Measurements from ENCODE around the gene SNX1. TPM values are rescaled to one million over a fixed set of nuclear protein-coding genes. Genes with fewer than 3 reads are reported as not detected.
"Not testable (repeated sequence)": the region's sequence is repeated elsewhere in the genome, so short reads cannot be mapped to it uniquely, and the experiment has no call there.

Gene SNX1
- polyA plus RNA-seq, 3 donors from 2014 or later = 59.4 to 83.6 (median 82.2) TPM

DNA sequence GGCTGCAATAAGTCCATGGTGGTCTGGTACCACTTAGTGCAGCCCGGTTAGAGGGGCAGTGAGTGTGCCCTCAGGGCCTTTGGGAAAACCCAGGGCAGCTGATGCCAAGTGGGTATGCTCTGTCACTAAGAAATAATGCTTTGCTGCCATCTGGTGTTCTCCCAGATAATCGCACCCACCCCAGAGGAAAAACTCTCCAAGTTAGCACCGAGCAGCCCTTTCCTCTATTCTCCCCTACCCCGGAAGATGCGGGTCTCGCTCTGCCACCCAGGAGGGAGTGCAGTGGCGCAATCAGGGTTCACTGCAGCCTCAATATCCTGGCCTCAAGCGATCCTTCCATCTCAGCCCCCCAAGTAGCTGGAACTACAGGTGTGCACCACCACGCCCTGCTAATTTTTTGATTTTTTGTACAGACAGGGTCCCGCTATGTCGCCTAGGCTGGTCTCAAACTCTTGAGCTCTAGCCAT, 28.2 kb upstream of the SNX1 start:
- DNase-seq = peak; percentile 59 to 71 (median 68)
- peaks cover 0 to 4% (median 0%) of the 10 kb centered on the region in 3 donors for H3K36me3 Mint-ChIP-seq
- H3K27ac Mint-ChIP-seq = peak overlapping the region in 1 of 6 donors; percentile 0
- peaks cover 8 to 12% of the 10 kb centered on the region in 2 donors for H3K4me1 Mint-ChIP-seq
- no peak overlapping the region for H3K4me3 Mint-ChIP-seq
- no peaks in the 10 kb centered on the region for H3K9me3 Mint-ChIP-seq
- H3K27me3 Mint-ChIP-seq (ENCODE audit: low read depth in 3 of 3) = no peaks in the 10 kb centered on the region

DNA sequence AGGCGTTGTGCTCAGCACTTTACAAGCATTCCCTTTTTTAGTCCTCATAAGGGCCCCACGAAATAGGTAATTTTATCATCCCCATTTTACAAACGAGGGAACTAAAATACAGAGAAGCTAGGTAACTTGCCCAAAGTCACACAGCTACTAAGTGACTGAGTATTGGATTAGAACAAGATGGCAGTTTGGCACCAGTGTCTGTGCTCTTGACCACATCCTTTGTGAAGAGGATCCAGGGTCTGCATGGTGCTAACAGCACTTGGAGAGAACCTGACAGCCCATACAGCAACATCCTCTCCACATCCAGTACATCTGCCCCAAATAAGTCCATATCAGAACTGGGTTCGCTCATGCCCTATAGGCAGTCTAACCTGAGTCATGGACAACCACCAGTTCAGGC, 27.6 kb upstream of the SNX1 start:
- peaks cover 8 to 12% of the 10 kb centered on the region in 2 donors for H3K4me1 Mint-ChIP-seq
- no peak overlapping the region for H3K27ac Mint-ChIP-seq
- DNase-seq = no peak
- peaks cover 0 to 4% (median 0%) of the 10 kb centered on the region in 3 donors for H3K36me3 Mint-ChIP-seq
- H3K4me3 Mint-ChIP-seq = no peak overlapping the region
- no peaks in the 10 kb centered on the region for H3K27me3 Mint-ChIP-seq (ENCODE audit: low read depth in 3 of 3)
- no peaks in the 10 kb centered on the region for H3K9me3 Mint-ChIP-seq

DNA sequence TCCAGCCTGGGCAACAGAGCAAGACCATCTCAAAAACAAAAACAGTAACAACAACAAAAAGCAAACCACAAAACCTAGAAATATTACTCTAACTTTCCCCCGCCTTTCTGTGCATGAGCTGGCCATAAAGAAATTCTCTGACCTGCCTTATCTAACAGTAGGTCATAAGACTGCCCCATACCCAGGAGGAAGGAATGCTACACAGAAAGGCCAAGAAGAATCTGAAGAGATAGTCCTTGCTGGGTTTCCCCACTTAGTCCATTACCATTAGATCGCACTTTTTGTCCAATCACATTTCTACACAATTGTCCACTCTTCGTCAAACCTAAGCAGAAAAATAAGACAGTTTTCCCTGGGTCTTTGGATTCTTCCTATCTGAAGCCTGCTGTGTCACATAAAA, 25.7 kb upstream of the SNX1 start:
- Mint-ChIP-seq H3K27ac (no peak overlapping the region), H3K4me1 (peaks cover 8 to 12% of the 10 kb centered on the region in 2 donors), H3K9me3 (no peaks in the 10 kb centered on the region), H3K27me3 (ENCODE audit: low read depth in 3 of 3) (no peaks in the 10 kb centered on the region), H3K36me3 (peaks cover 0 to 9% (median 6%) of the 10 kb centered on the region in 3 donors), H3K4me3 (no peak overlapping the region)
- DNase-seq = no peak

DNA sequence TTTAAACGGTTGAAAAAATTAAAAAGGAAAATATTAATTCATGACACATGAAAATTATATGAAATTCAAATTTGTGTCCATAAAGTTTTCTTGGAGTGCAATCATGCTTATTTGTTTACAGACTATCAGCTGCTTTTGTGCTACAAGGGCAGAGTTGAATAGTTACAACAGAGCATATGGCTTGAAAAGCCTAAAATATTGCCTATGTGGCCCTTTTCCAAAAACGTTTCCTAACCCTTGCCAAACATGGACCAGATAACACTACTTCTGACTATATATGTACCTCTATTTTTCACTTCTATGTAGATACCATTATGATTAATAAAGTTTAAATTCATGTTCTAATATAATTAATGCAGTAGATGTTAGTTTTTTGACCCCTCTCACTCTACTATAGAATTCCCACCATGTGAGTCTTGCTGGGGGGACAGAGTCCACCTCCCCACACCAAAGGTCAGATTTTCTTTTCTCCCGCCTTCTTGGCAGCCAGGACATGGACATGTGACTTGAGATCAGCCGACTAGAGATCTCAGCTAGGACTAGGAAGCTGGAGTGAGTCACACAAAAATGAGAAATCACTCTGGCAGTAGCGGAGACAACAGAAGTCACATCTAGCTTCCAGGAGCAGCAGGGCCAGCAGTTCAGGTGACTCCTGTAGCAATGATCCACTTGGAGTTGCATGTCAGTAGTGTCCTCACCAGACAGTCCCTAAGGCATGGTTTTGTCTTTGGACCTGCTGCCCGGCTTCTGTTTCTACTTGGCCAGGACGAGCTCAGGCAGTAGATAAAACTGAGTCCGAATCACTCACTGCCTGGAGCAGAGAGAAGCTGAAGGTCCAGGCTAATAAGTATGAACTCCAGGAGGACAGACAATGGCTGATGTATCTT, 24.6 kb upstream of the SNX1 start:
- peak overlapping the region in 1 of 6 donors; percentile 68 for H3K27ac Mint-ChIP-seq
- no peaks in the 10 kb centered on the region for H3K9me3 Mint-ChIP-seq
- H3K4me3 Mint-ChIP-seq = no peak overlapping the region
- peaks cover 3 to 10% (median 9%) of the 10 kb centered on the region in 3 donors for H3K36me3 Mint-ChIP-seq
- H3K4me1 Mint-ChIP-seq = peaks cover 10 to 15% of the 10 kb centered on the region in 2 donors
- no peak for DNase-seq
- peaks cover 0 to 2% (median 0%) of the 10 kb centered on the region in 3 donors for H3K27me3 Mint-ChIP-seq (ENCODE audit: low read depth in 3 of 3)

DNA sequence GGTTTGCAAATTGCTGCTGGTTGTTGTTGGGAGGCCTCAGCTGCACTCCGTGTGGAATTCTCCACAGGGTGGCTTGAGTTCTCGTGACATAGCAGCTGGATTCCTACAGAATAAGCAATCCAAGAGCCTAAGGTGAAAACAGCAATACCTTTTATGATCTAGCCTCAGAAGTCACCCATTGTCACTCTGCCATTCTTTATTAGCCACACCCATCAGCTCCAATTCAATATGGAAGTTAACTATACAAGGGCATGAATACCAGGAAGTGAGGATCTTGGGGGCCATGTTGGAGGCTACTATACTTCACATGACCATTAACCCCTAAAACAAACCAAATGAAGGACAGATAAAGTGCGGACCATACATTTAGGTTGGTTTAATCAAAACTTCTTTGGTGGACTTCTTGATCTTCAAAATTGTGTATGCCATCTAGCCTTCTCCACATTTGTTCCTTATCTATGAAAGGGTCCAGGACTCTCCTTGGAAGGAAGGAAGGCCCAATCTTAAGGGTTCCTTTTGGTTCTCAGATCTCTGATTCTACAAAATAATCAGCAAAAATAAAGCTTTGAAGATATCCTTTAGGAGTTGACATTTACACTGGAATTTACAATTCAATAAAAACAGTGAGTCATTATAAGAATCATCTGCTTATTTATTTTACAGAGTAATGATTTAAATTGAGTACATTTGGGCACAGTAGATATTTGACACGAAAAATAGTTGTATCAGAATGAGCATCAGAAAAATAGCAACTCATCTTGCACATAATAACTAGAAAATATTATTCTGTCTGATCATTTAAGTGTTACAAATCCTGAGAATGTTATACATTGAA, 23.6 kb upstream of the SNX1 start:
- no peaks in the 10 kb centered on the region for H3K9me3 Mint-ChIP-seq
- H3K27me3 Mint-ChIP-seq (ENCODE audit: low read depth in 3 of 3) = peaks cover 0 to 2% (median 0%) of the 10 kb centered on the region in 3 donors
- H3K4me3 Mint-ChIP-seq = no peak overlapping the region
- H3K27ac Mint-ChIP-seq = no peak overlapping the region
- DNase-seq = no peak
- H3K4me1 Mint-ChIP-seq = peaks cover 10 to 17% of the 10 kb centered on the region in 2 donors
- H3K36me3 Mint-ChIP-seq = peaks cover 4 to 11% (median 9%) of the 10 kb centered on the region in 3 donors

DNA sequence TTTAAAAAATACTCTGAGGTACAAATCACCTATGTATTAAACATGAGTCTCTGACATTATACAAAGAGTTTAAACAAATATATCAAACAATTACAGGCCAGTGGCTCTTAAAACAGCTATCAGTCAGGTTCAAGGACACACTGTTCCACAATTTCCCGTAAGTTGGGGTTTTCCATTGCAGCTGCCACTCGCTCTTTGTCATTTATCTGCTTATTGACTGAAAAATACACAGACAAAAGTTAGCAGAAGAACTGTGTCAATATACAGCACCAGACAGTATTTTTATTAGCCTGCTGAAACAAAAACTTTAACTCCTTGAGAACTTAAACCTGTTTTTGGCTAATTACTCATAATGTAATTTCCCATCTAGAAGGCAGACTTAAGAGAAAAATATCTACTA, 23.0 kb upstream of the SNX1 start:
- Mint-ChIP-seq H3K36me3 (peaks cover 4 to 13% (median 11%) of the 10 kb centered on the region in 3 donors), H3K27me3 (ENCODE audit: low read depth in 3 of 3) (peaks cover 0 to 2% (median 0%) of the 10 kb centered on the region in 3 donors), H3K27ac (no peak overlapping the region), H3K4me1 (peaks cover 7 to 12% of the 10 kb centered on the region in 2 donors), H3K9me3 (no peaks in the 10 kb centered on the region), H3K4me3 (no peak overlapping the region)
- DNase-seq = no peak

DNA sequence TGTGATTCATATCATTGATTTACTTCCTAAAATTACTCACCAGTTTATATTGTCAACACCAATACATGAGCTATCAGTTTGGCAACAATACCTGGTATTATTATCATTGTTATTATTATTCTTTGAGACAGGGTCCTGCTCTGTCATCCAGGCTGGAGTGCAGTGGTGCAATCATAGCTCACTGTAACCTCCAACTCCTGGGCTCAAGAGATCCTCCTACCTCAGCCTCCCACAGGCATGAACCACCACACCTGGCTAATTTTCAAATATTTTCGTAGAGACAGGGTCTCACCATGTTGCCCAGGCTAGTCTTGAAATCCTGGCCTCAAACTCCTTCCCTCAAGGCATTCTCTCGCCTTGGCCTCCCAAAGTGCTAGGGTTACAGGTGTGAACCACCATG, 22.3 kb upstream of the SNX1 start:
- not testable (repeated sequence) for DNase-seq; H3K4me1 Mint-ChIP-seq; H3K27me3 Mint-ChIP-seq (ENCODE audit: low read depth in 3 of 3); H3K27ac Mint-ChIP-seq; H3K9me3 Mint-ChIP-seq; H3K4me3 Mint-ChIP-seq
- H3K36me3 Mint-ChIP-seq = peaks cover 4 to 13% (median 11%) of the 10 kb centered on the region in 3 donors

DNA sequence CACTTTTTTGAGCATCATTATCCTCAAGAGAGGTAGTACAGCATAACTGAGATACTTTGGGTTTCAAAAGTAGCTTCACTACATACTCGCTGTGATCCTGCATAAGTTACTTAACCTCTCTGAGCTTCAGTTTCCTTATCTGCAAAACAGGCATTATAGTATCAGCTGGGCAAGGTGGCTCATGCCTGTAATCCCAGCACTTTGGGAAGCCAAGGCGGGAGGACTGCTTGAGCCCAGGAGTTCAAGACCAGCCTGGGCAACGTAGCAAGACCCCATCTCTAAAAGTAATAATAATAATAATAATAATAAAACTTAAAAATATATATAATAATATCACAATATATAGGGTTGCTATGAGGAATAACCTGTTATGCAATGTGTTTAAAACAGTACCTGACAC, 13.0 kb upstream of the SNX1 start:
- Mint-ChIP-seq H3K9me3 (no peaks in the 10 kb centered on the region), H3K4me1 (no peaks in the 10 kb centered on the region), H3K27me3 (ENCODE audit: low read depth in 3 of 3) (peaks cover 0 to 2% (median 0%) of the 10 kb centered on the region in 3 donors), H3K36me3 (peaks cover 1 to 10% (median 4%) of the 10 kb centered on the region in 3 donors), H3K4me3 (no peak overlapping the region), H3K27ac (no peak overlapping the region)
- DNase-seq = no peak

DNA sequence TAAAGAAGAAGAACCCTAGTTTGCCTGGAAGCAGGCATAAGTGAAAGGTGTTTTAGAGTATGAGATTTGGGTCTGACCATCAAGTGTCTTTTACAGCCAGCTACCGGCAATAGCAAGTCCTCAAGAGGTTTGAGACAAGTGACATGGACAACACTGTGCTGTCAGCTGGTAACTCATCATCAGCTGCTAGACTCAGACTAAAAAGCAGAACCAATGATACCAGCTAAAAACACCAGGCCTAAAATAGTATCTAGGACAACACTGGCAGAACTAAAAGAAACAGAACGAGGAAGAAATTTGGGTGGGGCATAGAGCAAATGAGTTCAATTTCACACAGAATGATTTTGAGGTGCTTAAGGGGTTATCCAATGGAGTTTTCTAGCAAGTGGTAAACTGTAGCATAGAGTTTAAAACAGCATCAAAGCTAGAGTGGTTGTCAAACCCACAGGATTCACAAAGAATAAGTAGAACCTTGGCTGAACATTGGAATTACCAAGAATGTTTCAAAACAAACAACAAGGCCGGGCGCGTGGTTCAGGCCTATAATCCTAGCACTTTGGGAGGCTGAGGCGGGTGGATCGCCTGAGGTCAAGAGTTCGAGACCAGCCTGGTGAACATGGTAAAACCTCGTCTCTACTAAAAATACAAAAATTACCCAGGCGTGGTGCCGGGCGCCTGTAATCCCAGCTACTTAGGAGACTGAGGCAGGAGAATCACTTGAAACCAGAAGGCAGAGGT, 6.1 kb upstream of the SNX1 start:
- Mint-ChIP-seq H3K27ac (no peak overlapping the region), H3K4me3 (no peak overlapping the region)

DNA sequence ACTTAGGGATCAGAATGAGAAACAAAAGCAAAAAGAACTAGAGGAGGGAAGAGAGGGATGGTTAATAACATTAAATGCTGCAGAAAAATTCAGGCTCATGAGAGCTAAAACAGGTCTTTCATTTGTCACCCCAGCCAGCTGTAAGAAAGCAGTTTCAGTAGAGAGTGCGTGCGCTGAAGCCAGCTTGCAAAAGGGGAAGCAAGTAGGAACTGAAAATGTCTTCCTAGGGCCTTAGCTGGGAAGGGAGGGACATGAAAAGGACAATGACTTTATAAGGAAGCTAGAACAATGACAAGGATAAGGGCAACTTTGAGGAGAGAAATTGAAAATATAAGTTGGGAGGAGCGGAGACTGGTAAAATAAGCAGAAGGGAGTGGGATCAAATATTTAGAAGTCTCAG, 5.3 kb upstream of the SNX1 start:
- Mint-ChIP-seq H3K4me3 (no peak overlapping the region), H3K27me3 (ENCODE audit: low read depth in 3 of 3) (peaks cover 2 to 12% (median 8%) of the 10 kb centered on the region in 3 donors), H3K36me3 (peaks cover 5 to 12% (median 6%) of the 10 kb centered on the region in 3 donors), H3K27ac (peak overlapping the region in 2 of 6 donors; percentile 3 to 25), H3K4me1 (peaks cover 40 to 44% of the 10 kb centered on the region in 2 donors), H3K9me3 (no peaks in the 10 kb centered on the region)
- no peak for DNase-seq

More for the DNA sequence above, 6.1 kb upstream of the SNX1 start:
- Mint-ChIP-seq H3K36me3 (peaks cover 5 to 12% (median 6%) of the 10 kb centered on the region in 3 donors), H3K27me3 (ENCODE audit: low read depth in 3 of 3) (peaks cover 0 to 13% (median 8%) of the 10 kb centered on the region in 3 donors), H3K4me1 (peaks cover 32 to 36% of the 10 kb centered on the region in 2 donors), H3K9me3 (no peaks in the 10 kb centered on the region)
- DNase-seq = no peak

DNA sequence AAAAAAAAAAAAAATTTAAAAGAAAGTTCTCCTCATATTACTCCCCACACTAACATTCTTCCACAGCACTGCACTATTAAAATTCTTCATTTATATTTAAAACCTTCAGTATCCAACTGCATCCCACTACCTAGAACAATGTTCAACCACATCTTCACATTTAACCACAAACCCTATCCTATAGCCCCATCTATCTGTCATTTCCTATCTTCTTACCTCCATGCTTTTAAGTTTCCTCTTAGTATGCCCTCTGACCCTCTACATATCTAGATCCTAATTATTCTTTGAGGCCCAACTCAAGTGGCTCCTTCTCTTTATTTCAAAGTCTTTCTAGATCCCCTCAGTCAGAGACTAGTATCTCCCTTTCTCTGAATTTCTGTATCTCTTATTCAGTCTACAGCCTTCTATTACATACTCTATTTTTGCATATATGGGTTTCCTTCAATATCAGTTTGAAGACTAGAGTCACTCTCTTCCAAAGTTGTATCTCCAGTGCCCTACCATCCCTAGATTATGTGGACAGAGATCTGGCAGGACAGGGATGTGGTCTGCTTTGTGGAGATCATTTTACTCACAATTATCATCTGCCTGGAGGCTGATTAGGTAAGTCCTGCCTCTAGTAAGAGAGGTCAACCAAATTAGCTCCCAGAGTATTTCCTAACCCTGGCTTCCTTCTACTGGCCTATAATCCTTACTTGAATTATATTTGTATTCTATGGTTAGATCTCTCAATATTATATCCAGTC, 3.5 kb upstream of the SNX1 start:
- Mint-ChIP-seq H3K4me3 (peak overlapping the region; percentile 93 to 100 (median 99)), H3K27me3 (ENCODE audit: low read depth in 3 of 3) (peaks cover 10 to 19% (median 11%) of the 10 kb centered on the region in 3 donors), H3K27ac (peak overlapping the region; percentile 95 to 99 (median 98))

DNA sequence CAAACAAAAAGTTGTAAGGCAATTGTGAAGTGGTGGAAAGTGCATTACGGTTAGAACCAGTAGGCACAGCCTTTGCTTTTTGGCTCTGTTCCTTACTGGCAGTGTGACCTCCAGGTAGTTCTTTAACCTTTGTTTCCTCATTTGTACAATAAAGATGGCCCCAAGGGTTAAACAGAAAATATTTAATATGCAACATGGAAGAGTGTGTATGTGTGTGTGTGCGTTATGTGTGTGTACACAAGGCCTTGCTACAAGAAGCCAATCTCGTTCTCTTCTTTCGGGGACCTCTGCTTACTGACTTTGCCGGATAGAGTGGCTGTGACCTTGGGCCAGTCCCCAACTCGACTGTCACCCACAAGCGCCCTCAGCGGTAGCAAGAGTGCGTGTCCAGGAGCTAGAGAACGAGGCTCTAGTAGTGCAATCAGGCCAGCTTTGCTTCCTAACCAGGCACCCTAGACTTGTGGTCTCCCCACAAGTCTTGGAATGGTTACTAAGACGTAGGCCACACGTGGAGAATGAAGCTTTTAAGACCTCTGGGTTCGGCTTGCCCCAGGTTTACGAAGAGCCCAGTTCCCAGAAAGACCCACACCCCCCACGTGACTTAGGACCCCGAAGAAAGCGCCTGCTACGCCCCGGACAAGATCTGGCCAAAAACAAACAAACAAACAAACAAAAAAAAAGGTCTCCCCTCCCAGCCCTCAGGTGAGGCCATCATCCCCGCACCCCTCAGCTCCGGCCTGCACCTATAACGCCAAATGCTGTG, 2.7 kb upstream of the SNX1 start:
- H3K9me3 Mint-ChIP-seq = no peaks in the 10 kb centered on the region
- peaks cover 65 to 70% of the 10 kb centered on the region in 2 donors for H3K4me1 Mint-ChIP-seq
- peaks cover under 1 to 5% (median 1%) of the 10 kb centered on the region in 3 donors for H3K36me3 Mint-ChIP-seq
- H3K4me3 Mint-ChIP-seq = peak overlapping the region; percentile 93 to 100 (median 99)
- H3K27ac Mint-ChIP-seq = peak overlapping the region; percentile 95 to 99 (median 98)
- DNase-seq = peak; percentile 30 to 37 (median 36)
- peaks cover 10 to 19% (median 11%) of the 10 kb centered on the region in 3 donors for H3K27me3 Mint-ChIP-seq (ENCODE audit: low read depth in 3 of 3)

More for the DNA sequence above, 3.5 kb upstream of the SNX1 start:
- DNase-seq = no peak
- Mint-ChIP-seq H3K9me3 (no peaks in the 10 kb centered on the region), H3K4me1 (peaks cover 57 to 62% of the 10 kb centered on the region in 2 donors), H3K36me3 (peaks cover 5 to 9% (median 6%) of the 10 kb centered on the region in 3 donors)
